DOHH2 (cell line): Measurements from ENCODE around the gene GALE.

ENCODE experiments used
- H3F3A ChIP-seq: fragments of 200-600 bp; sonication (generic), shearing (Covaris generic); 2 replicates; pipeline ENCODE4 v1.6.0; 2016; ENCODE audit warnings: antibody characterized with exemption, mild to moderate bottlenecking; ENCODE audit not compliant: control insufficient read depth, insufficient read depth
- H3K27ac ChIP-seq: fragments of 200-600 bp; sonication (generic); 2 replicates; pipeline ENCODE4 v1.5.1; 2014; ENCODE audit warnings: low read depth, mild to moderate bottlenecking, low read length, moderate library complexity
- H3K27me3 ChIP-seq: fragments of 200-600 bp; sonication (generic); 2 replicates; pipeline ENCODE4 v1.6.1; 2014; ENCODE audit warnings: mild to moderate bottlenecking, low read length, mixed read lengths; ENCODE audit not compliant: control insufficient read depth
- H3K36me3 ChIP-seq: fragments of 200-600 bp; sonication (generic); 2 replicates; pipeline ENCODE4 v1.6.1; 2014; ENCODE audit warnings: mild to moderate bottlenecking, low read length, moderate library complexity, mixed read lengths; ENCODE audit not compliant: control insufficient read depth
- H3K4me1 ChIP-seq: fragments of 200-600 bp; sonication (generic); 2 replicates; pipeline ENCODE4 v1.6.1; 2014; ENCODE audit warnings: mild to moderate bottlenecking, low read length, mixed read lengths; ENCODE audit not compliant: control insufficient read depth
- H3K4me2 ChIP-seq: fragments of 200-600 bp; sonication (generic); 2 replicates; pipeline ENCODE4 v1.6.0; 2014; ENCODE audit warnings: mild to moderate bottlenecking, low read length, moderate library complexity
- H3K4me3 ChIP-seq: fragments of 200-600 bp; sonication (generic); 2 replicates; pipeline ENCODE4 v1.5.1; 2014; ENCODE audit warnings: mild to moderate bottlenecking, low read length, mixed read lengths
- H3K79me2 ChIP-seq: fragments of 200-600 bp; sonication (generic); 2 replicates; pipeline ENCODE4 v1.6.1; 2014; ENCODE audit warnings: mild to moderate bottlenecking, low read length, mixed read lengths; ENCODE audit not compliant: control insufficient read depth
- H3K9me2 ChIP-seq: fragments of 200-600 bp; sonication (generic); replicated peaks from 2 replicates; pipeline ENCODE4 v1.6.1; 2014; ENCODE audit warnings: mild to moderate bottlenecking, low read length, mixed read lengths; ENCODE audit not compliant: control insufficient read depth
- H3K9me3 ChIP-seq: fragments of 200-600 bp; sonication (generic); 2 replicates; pipeline ENCODE4 v1.6.1; 2014; ENCODE audit warnings: antibody characterized with exemption, low read length, mixed read lengths; ENCODE audit not compliant: control insufficient read depth, insufficient read depth
- H4K20me1 ChIP-seq: fragments of 200-600 bp; sonication (generic); 2 replicates; pipeline ENCODE4 v1.6.0; 2014; ENCODE audit warnings: low read depth, mild to moderate bottlenecking, antibody characterized with exemption, low read length, moderate library complexity; ENCODE audit not compliant: control insufficient read depth, insufficient read depth
- CTCF ChIP-seq: fragments of 200-600 bp; sonication (generic); IDR thresholded peaks from one replicate; pipeline ENCODE4 v1.5.1; 2014; ENCODE audit warnings: antibody characterized with exemption, mild to moderate bottlenecking, low read depth, low read length; ENCODE audit not compliant: poor library complexity, severe bottlenecking
- EZH2phosphoT487 ChIP-seq: fragments of 200-600 bp; sonication (generic); IDR thresholded peaks from 2 replicates; pipeline ENCODE4 v1.6.1; 2017; ENCODE audit warnings: borderline replicate concordance, mild to moderate bottlenecking, antibody characterized with exemption, low read length, moderate library complexity, mixed read lengths

GALE gene

GRCh38 chr1:23793018-23793781 lies 7.4 kb downstream of the GALE start:
- Histone ChIP-seq H3K79me2 (peaks cover 28% of the 10 kb centered on the region), H3K4me1 (peaks cover 18% of the 10 kb centered on the region), H3K9me2 (no peaks in the 10 kb centered on the region), H3K4me2 (no peak overlapping the region), H3K27me3 (no peaks in the 10 kb centered on the region), H3K27ac (no peak overlapping the region), H3K9me3 (no peaks in the 10 kb centered on the region), H4K20me1 (no peaks in the 10 kb centered on the region), H3K36me3 (peaks cover 29% of the 10 kb centered on the region), H3F3A (peaks cover 13% of the 10 kb centered on the region), H3K4me3 (no peak overlapping the region)
- TF ChIP-seq CTCF: no peak
- TF ChIP-seq EZH2phosphoT487: no peak

- Histone ChIP-seq H3K27me3 (no peaks in the 10 kb centered on the region), H3K4me1 (peaks cover 18% of the 10 kb centered on the region), H3K4me3 (peak overlapping the region; percentile 78), H3K9me3 (no peaks in the 10 kb centered on the region), H3K36me3 (peaks cover 30% of the 10 kb centered on the region), H3F3A (peaks cover 13% of the 10 kb centered on the region), H3K79me2 (peaks cover 28% of the 10 kb centered on the region), H3K4me2 (peak overlapping the region; percentile 82), H3K27ac (no peak overlapping the region), H4K20me1 (no peaks in the 10 kb centered on the region), H3K9me2 (no peaks in the 10 kb centered on the region)
- TF ChIP-seq EZH2phosphoT487 (no peak), CTCF (no peak)
Measured at GRCh38 chr1:23792151-23792945, 8.2 kb downstream of the GALE start.

- Histone ChIP-seq H3K4me3 (peak overlapping the region; percentile 78), H3K9me2 (no peaks in the 10 kb centered on the region), H3F3A (peaks cover 13% of the 10 kb centered on the region), H3K27me3 (no peaks in the 10 kb centered on the region), H3K9me3 (no peaks in the 10 kb centered on the region), H3K4me1 (peaks cover 18% of the 10 kb centered on the region), H3K79me2 (peaks cover 28% of the 10 kb centered on the region), H4K20me1 (no peaks in the 10 kb centered on the region), H3K4me2 (peak overlapping the region; percentile 82), H3K36me3 (peaks cover 34% of the 10 kb centered on the region), H3K27ac (peak overlapping the region; percentile 4)
- TF ChIP-seq EZH2phosphoT487 (no peak), CTCF (no peak)
Measured at GRCh38 chr1:23791516-23792047, 9.0 kb downstream of the GALE start.
